ENCODE results near the gene PCDHGA8.
"Not testable (repeated sequence)": the region's sequence is repeated elsewhere in the genome, so short reads cannot be mapped to it uniquely, and the experiment has no call there.

Gene PCDHGA8

DNA sequence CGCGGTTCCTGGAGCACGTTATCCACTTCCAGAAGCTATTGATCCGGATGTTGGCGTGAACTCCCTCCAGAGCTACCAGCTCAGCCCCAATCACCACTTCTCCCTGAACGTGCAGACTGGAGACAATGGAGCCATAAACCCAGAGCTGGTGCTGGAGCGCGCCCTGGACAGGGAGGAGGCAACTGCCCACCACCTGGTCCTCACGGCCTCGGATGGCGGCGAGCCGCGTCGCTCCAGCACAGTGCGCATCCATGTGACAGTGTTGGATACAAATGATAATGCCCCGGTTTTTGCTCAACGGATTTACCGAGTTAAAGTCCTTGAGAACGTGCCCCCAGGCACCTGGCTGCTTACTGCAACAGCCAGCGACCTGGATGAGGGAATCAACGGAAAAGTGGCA lies 11.0 kb downstream of the PCDHGA8 start:
- no peak for DNase-seq (ENCODE audit: low spot score)

DNA sequence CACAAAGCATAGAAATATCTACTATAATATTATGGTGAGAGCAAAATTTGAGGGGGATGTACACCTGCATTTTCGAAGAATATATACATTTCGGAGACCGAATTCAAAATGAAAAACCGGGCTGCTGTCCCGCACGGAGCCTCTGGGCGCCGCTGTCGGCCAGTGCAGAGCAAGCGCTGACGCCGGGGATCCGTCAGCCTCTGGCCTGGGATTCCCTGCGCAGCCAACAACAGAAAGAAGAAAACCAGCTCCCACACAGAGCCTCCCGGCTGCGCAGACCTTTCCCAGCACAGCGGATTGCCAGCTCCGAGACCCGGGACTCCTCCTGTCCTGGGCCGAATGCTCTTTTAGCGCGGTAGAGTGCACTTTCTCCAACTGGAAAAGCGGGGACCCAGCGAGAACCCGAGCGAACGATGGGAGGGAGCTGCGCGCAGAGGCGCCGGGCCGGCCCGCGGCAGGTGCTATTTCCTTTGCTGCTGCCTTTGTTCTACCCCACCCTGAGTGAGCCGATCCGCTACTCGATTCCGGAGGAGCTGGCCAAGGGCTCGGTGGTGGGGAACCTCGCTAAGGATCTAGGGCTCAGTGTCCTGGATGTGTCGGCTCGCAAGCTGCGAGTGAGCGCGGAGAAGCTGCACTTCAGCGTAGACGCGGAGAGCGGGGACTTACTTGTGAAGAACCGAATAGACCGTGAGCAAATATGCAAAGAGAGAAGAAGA lies 15.5 kb downstream of the PCDHGA8 start, which contains the start of gene PCDHGB6:
Gene PCDHGB6, plus strand, starts transcription at position 232 of the 716 bp plus-strand sequence. Its CDS starts 182 bp downstream, at position 414.
- DNase-seq (ENCODE audit: low spot score): not testable (repeated sequence)

DNA sequence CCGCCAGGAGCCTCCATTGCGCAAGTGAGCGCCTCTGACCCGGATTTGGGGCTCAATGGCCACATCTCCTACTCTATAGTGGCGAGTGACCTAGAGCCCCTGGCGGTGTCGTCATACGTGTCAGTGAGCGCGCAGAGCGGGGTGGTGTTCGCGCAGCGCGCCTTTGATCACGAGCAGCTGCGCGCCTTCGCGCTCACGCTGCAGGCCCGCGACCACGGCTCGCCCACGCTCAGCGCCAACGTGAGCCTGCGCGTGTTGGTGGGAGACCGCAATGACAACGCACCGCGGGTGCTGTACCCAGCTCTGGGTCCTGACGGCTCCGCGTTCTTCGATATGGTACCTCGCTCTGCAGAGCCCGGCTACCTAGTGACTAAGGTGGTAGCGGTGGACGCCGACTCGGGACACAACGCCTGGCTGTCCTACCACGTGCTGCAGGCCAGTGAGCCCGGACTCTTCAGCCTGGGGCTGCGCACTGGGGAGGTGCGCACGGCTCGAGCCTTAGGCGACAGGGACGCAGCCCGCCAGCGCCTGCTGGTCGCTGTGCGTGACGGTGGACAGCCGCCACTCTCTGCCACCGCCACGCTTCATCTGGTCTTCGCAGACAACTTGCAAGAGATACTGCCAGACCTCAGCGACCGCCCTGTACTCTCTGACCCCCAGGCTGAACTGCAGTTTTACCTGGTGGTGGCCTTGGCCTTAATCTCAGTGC lies 17.3 kb downstream of the PCDHGA8 start:
- DNase-seq (ENCODE audit: low spot score): no peak

GRCh38 chr5:141411575-141411974 lies 19.1 kb downstream of the PCDHGA8 start:
- DNase-seq (ENCODE audit: low spot score): no peak

DNA sequence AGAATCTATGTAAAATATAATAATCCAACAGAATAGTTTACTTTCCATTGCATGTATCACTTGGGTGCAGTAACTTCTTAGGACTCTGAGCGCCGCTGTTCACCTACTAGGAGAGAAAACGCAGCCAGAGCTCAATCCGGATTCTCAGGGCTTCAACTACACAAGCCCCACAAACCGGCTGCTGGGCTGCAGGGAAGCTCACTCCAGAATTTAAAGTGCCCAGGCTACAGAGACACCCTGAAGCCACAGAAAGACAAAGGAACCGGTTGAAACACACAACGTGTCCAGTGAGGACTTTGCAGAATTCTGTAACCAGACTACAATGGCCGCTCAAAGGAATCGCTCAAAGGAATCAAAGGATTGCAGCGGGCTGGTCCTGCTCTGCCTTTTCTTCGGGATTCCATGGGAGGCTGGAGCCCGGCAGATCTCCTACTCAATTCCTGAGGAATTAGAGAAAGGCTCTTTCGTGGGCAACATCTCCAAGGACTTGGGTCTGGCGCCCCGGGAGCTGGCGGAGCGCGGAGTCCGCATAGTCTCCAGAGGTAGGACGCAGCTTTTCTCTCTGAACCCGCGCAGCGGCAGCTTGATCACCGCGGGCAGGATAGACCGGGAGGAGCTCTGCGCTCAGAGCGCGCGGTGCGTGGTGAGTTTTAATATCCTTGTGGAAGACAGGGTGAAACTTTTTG lies 20.6 kb downstream of the PCDHGA8 start, which contains the start of gene PCDHGA10:
Gene PCDHGA10, plus strand, starts transcription at position 134 of the 686 bp plus-strand sequence. Its CDS starts 189 bp downstream, at position 323.
- DNase-seq (ENCODE audit: low spot score): no peak

GRCh38 chr5:141413540-141414069 lies 21.2 kb downstream of the PCDHGA8 start:
- no peak for DNase-seq (ENCODE audit: low spot score)

DNA sequence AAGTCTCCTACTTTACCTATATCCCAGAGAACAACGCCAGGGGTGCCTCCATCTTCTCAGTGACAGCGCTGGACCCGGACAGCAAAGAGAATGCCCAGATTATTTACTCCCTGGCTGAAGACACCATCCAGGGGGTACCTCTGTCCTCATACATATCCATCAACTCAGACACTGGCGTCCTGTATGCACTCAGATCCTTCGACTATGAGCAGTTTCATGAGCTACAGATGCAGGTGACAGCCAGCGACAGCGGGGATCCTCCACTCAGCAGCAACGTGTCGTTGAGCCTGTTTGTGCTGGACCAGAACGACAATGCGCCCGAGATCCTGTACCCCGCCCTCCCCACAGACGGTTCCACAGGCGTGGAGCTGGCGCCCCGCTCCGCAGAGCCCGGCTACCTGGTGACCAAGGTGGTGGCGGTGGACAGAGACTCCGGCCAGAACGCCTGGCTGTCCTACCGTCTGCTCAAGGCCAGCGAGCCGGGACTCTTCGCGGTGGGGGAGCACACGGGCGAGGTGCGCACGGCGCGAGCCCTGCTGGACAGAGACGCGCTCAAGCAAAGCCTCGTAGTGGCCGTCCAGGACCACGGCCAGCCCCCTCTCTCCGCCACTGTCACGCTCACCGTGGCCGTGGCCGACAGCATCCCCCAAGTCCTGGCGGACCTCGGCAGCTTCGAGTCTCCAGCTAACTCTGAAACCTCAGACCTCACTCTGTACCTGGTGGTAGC lies 22.3 kb downstream of the PCDHGA8 start:
- not testable (repeated sequence) for DNase-seq (ENCODE audit: low spot score)

DNA sequence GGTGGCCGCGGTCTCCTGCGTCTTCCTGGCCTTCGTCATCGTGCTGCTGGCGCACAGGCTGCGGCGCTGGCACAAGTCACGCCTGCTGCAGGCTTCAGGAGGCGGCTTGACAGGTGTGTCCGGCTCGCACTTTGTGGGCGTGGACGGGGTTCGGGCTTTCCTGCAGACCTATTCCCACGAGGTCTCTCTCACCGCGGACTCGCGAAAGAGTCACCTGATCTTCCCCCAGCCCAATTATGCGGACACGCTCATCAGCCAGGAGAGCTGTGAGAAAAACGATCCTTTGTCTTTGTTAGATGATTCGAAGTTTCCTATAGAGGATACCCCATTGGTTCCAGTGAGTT lies 22.8 kb downstream of the PCDHGA8 start:
- DNase-seq (ENCODE audit: low spot score): not testable (repeated sequence)

DNA sequence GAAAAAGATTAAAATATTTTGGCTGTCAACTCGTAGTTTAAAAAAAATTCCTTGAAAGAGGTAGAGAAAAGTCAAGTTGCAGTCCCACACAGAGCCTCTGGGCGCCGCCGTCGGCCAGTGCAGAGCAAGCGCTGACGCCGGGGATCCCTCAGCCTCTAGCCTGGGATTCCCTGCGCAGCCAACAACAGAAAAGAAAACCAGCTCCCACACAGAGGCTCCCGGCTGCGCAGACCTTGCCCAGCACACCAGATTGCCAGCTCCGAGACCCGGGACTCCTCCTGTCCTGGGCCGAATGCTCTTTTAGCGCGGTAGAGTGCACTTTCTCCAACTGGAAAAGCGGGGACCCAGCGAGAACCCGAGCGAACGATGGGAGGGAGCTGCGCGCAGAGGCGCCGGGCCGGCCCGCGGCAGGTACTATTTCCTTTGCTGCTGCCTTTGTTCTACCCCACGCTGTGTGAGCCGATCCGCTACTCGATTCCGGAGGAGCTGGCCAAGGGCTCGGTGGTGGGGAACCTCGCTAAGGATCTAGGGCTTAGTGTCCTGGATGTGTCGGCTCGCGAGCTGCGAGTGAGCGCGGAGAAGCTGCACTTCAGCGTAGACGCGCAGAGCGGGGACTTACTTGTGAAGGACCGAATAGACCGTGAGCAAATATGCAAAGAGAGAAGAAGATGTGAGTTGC lies 25.2 kb downstream of the PCDHGA8 start, which contains the start of gene PCDHGB7:
Gene PCDHGB7, plus strand, starts transcription at position 184 of the 679 bp plus-strand sequence. Its CDS starts 183 bp downstream, at position 367.
- DNase-seq (ENCODE audit: low spot score): not testable (repeated sequence)

- DNase-seq (ENCODE audit: low spot score): no peak
These were observed 26.8 kb downstream of the PCDHGA8 start for GRCh38 chr5:141419074-141419880.

DNA sequence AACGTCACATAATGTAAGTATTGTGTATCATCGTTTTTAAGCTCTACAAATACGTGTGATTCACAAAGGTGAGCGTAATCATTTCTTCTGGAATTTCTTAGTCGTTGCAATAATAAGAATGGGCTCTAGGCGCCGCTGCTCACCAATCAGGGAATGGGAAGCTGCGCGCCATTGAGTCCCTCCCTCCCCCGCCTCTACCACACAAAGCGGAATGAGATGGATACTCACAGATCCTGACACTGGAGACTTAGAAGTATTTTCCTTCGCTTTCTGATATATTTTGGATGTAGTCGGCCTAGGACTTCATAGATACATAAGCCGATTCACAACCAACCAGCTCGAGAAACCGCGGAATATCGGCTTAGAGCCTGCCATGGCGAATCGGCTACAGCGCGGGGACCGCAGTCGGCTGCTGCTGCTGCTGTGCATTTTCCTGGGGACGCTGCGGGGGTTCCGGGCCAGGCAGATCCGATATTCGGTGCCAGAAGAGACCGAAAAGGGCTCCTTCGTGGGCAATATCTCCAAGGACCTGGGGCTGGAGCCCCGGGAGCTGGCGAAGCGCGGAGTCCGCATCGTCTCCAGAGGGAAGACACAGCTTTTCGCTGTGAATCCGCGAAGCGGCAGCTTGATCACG lies 28.5 kb downstream of the PCDHGA8 start, which contains the start of gene PCDHGA11:
Gene PCDHGA11, plus strand, starts transcription at position 197 of the 634 bp plus-strand sequence. Its CDS starts 177 bp downstream, at position 374.
- no peak for DNase-seq (ENCODE audit: low spot score)

GRCh38 chr5:141421489-141421855 lies 29.0 kb downstream of the PCDHGA8 start:
- no peak for DNase-seq (ENCODE audit: low spot score)

DNA sequence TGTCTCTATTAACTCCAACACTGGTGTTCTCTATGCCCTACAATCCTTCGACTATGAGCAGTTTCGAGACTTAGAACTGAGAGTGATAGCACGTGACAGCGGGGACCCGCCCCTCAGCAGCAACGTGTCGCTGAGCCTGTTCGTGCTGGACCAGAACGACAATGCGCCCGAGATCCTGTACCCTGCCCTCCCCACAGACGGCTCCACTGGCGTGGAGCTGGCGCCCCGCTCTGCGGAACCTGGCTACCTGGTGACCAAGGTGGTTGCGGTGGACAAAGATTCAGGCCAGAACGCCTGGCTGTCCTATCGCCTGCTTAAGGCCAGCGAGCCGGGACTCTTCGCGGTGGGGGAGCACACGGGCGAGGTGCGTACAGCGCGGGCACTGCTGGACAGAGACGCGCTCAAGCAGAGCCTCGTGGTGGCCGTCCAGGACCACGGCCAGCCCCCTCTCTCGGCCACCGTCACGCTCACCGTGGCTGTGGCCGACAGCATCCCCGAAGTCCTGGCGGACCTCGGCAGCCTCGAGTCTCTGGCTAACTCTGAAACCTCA lies 30.4 kb downstream of the PCDHGA8 start:
- DNase-seq (ENCODE audit: low spot score): no peak

- no peak for DNase-seq (ENCODE audit: low spot score)
These were observed 35.5 kb downstream of the PCDHGA8 start for GRCh38 chr5:141427783-141428426.

- no peak for DNase-seq (ENCODE audit: low spot score)
These were observed 38.1 kb downstream of the PCDHGA8 start, which contains the start of gene PCDHGA12 for GRCh38 chr5:141430332-141431113. TSS of gene PCDHGA12 (plus strand) at chr5:141430507. CDS start at chr5:141430760, 253 bp downstream.

- no peak for DNase-seq (ENCODE audit: low spot score)
These were observed 38.9 kb downstream of the PCDHGA8 start for GRCh38 chr5:141431286-141431685.

GRCh38 chr5:141432308-141432707 lies 39.9 kb downstream of the PCDHGA8 start:
- DNase-seq (ENCODE audit: low spot score): not testable (repeated sequence)

- not testable (repeated sequence) for DNase-seq (ENCODE audit: low spot score)
These were observed 40.3 kb downstream of the PCDHGA8 start for GRCh38 chr5:141432726-141433125.
